Vagina (tissue), 2 donors: ENCODE results near the gene SPATA6. TPM values are rescaled to one million over a fixed set of nuclear protein-coding genes. Genes with fewer than 3 reads are reported as not detected.
A peak's percentile ranks its signal among the peaks of the same experiment; 100 is the strongest.
"Not testable (repeated sequence)": the region's sequence is repeated elsewhere in the genome, so short reads cannot be mapped to it uniquely, and the experiment has no call there.

Experiments used
- DNase-seq, 2 donors: peaks; one replicate each; pipeline ENCODE4 v3.0.0-alpha.2; 2017; ENCODE audit errors: extremely low spot score in 2 of 2
- H3K27ac ChIP-seq: fragments of 200-600 bp; sonication (generic); one replicate; pipeline ENCODE4 v1.5.1; 2019
- H3K27me3 ChIP-seq: fragments of 200-600 bp; sonication (generic); one replicate; pipeline ENCODE4 v1.5.1; 2019
- H3K36me3 ChIP-seq, 2 donors: fragments of 200-600 bp; sonication (generic); one replicate each; pipeline ENCODE4 v1.5.1; 2017 to 2019
- H3K4me1 ChIP-seq: fragments of 200-600 bp; sonication (generic); one replicate; pipeline ENCODE4 v1.5.1; 2019
- H3K4me3 ChIP-seq, 2 donors: fragments of 200-600 bp; sonication (generic); 1 replicate in 1 of 2; 2 replicates in 1 of 2; pipeline ENCODE4 v1.5.1; 2016 to 2019
- H3K9me3 ChIP-seq: fragments of 200-600 bp; sonication (generic); one replicate; pipeline ENCODE4 v1.5.1; 2019
- CTCF ChIP-seq, 3 experiments: fragments of 450-650 bp in 2 of 3; fragments of 200-600 bp in 1 of 3; sonication (generic) in 1 of 3; IDR thresholded peaks; one replicate each; pipeline ENCODE4 v1.5.1; 2017 to 2019; ENCODE audit warnings: antibody characterized with exemption in 3 of 3, mild to moderate bottlenecking in 2 of 3, moderate library complexity in 2 of 3
- POLR2A ChIP-seq, 2 donors: fragments of 450-650 bp; IDR thresholded peaks; one replicate each; pipeline ENCODE4 v1.6.1; 2017; ENCODE audit warnings: antibody characterized with exemption in 2 of 2, mild to moderate bottlenecking in 2 of 2, moderate library complexity in 2 of 2
- POLR2AphosphoS5 ChIP-seq, 2 donors: sonication (generic); formaldehyde crosslinking; IDR thresholded peaks; one replicate each; pipeline ENCODE4 v1.9.0; 2017; ENCODE audit warnings: antibody characterized with exemption in 2 of 2, mild to moderate bottlenecking in 2 of 2, low read depth in 1 of 2; ENCODE audit not compliant: insufficient read depth in 1 of 2
- intact Hi-C: fragments of 100-400 bp; cut with DNase I; formaldehyde crosslinking; loops from one replicate; pipeline ENCODE4 v1.15.1; 2023
- total RNA-seq: library from RNA; depleted of rRNA; stranded (reverse); fragments of >200 nt; gene quantifications from one replicate; pipeline ENCODE4 v1.2.3, GENCODE V29; 2016

Gene SPATA6
- total RNA-seq, 1 donor from 2014 or later, result 30.4 TPM

GRCh38 chr1:48462716-48463302 is 9.2 kb downstream of the SPATA6 start:
- Histone ChIP-seq H3K27ac (no peak overlapping the region), H3K4me1 (peaks cover 7% of the 10 kb centered on the region), H3K36me3 (no peaks in the 10 kb centered on the region), H3K27me3 (no peaks in the 10 kb centered on the region), H3K4me3 (no peak overlapping the region), H3K9me3 (no peaks in the 10 kb centered on the region)
- no peak for TF ChIP-seq CTCF (IDR thresholded peaks at IDR 0.05)
- TF ChIP-seq POLR2A (IDR thresholded peaks at IDR 0.05), result no peak
- no peak for TF ChIP-seq POLR2AphosphoS5 (IDR thresholded peaks at IDR 0.05; ENCODE audit: insufficient read depth in 1 of 2, low read depth in 1 of 2)
- no peak for DNase-seq
- intact Hi-C loops, result no loop called here

- Histone ChIP-seq H3K27me3 (no peaks in the 10 kb centered on the region), H3K4me3 (no peak overlapping the region), H3K36me3 (peaks cover 0 to 6% of the 10 kb centered on the region in 2 donors), H3K4me1 (no peaks in the 10 kb centered on the region), H3K9me3 (no peaks in the 10 kb centered on the region), H3K27ac (no peak overlapping the region)
- intact Hi-C loops, result no loop called here
- TF ChIP-seq POLR2AphosphoS5 (IDR thresholded peaks at IDR 0.05; ENCODE audit: insufficient read depth in 1 of 2, low read depth in 1 of 2) (no peak), CTCF (IDR thresholded peaks at IDR 0.05) (peak in 1 of 3 experiments; percentile 5), POLR2A (IDR thresholded peaks at IDR 0.05) (no peak)
- DNase-seq, result no peak
Measured at GRCh38 chr1:48450505-48450904, 21.5 kb downstream of the SPATA6 start.

- intact Hi-C loops, result no loop called here
- Histone ChIP-seq H3K9me3 (peaks cover 4% of the 10 kb centered on the region), H3K27ac (no peak overlapping the region), H3K36me3 (peaks cover 0 to 6% of the 10 kb centered on the region in 2 donors), H3K4me1 (no peaks in the 10 kb centered on the region), H3K27me3 (no peaks in the 10 kb centered on the region), H3K4me3 (no peak overlapping the region)
- no peak for DNase-seq
- TF ChIP-seq POLR2A (IDR thresholded peaks at IDR 0.05) (no peak), CTCF (IDR thresholded peaks at IDR 0.05) (no peak), POLR2AphosphoS5 (IDR thresholded peaks at IDR 0.05; ENCODE audit: insufficient read depth in 1 of 2, low read depth in 1 of 2) (no peak)
Measured at GRCh38 chr1:48448932-48449331, 23.1 kb downstream of the SPATA6 start.

- intact Hi-C loops, H3K27me3 ChIP-seq, H3K9me3 ChIP-seq, H3K4me1 ChIP-seq, H3K27ac ChIP-seq, H3K4me3 ChIP-seq, DNase-seq, H3K36me3 ChIP-seq: not testable (repeated sequence)
Measured at GRCh38 chr1:48444186-48444585, 27.8 kb downstream of the SPATA6 start.

DNA sequence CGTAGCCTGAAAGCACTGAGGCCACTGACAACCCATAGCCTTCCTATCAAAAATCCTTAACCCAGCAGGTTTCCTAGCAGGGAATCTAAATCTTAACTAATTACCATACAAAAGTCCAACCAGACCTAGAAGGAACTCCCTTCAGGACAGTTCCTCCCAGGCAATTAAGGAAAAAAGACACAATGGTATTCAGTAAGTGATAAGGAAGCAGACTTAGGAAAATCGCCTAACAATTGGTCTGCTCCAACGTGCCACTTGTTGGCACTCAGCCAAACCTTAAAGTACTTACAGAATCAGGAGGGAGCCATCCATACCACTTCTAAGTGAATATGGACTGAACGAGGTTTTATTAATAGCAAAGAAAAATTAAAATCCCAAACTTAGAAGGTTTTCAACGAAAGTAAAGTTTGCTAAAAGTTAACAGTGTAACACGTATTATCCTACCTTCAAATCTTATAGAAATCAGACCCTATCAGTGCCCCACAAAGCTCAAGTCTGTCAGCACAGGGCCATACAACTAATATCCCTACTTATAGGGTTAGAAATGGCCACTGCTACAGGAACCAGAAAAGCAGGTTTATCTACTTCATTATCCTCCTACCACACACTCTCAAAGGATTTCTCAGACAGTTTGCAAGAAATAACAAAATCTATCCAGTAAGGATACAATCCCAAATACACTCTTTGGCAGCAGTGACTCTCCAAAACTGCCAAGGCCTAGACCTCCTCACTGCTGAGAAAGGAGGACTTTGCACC is 29.0 kb downstream of the SPATA6 start:
- intact Hi-C loops, result no loop called here
- DNase-seq, result no peak
- peaks cover 0 to 6% of the 10 kb centered on the region in 2 donors for H3K36me3 ChIP-seq
- no peaks in the 10 kb centered on the region for H3K4me1 ChIP-seq
- H3K27ac ChIP-seq, result no peak overlapping the region
- peaks cover 6% of the 10 kb centered on the region for H3K9me3 ChIP-seq
- H3K27me3 ChIP-seq, result no peaks in the 10 kb centered on the region
- TF ChIP-seq CTCF (IDR thresholded peaks at IDR 0.05), result no peak
- TF ChIP-seq POLR2A (IDR thresholded peaks at IDR 0.05), result no peak
- TF ChIP-seq POLR2AphosphoS5 (IDR thresholded peaks at IDR 0.05; ENCODE audit: insufficient read depth in 1 of 2, low read depth in 1 of 2), result no peak
- H3K4me3 ChIP-seq, result no peak overlapping the region

- H3K27me3 ChIP-seq, intact Hi-C loops, H3K4me3 ChIP-seq, H3K4me1 ChIP-seq, H3K36me3 ChIP-seq, DNase-seq, H3K27ac ChIP-seq, H3K9me3 ChIP-seq: not testable (repeated sequence)
Measured at GRCh38 chr1:48440786-48441185, 31.2 kb downstream of the SPATA6 start.
